WTC11 (cell line): Measurements from ENCODE around the gene NGLY1. TPM values are rescaled to one million over a fixed set of nuclear protein-coding genes. Genes with fewer than 3 reads are reported as not detected.

Experiments
- ATAC-seq: fragments of 200-7000 bp; cut with Tn5 transposase; 2 replicates; pipeline ENCODE4 v1.10.0; 2021; ENCODE audit warnings: mild to moderate bottlenecking, moderate library complexity
- CTCF ChIA-PET: fragments of 300-600 bp; sonication (Branson Sonifier 250); formaldehyde crosslinking; loops from one replicate; lab custom pipeline; 2021; ENCODE audit warnings: antibody characterized with exemption; lab: Charles Lee
- POLR2A ChIA-PET: fragments of 350-600 bp; sonication (Branson Sonifier 250); formaldehyde crosslinking; loops from one replicate; lab custom pipeline; 2021; ENCODE audit warnings: antibody characterized with exemption; lab: Charles Lee
- DNase-seq: peaks from one replicate; pipeline ENCODE4 v3.0.0; 2021; ENCODE audit warnings: low spot score
- H3K27ac Mint-ChIP-seq: 2 replicates; pipeline ENCODE4 v1.8.0; 2021; ENCODE audit warnings: mixed read lengths
- H3K27me3 Mint-ChIP-seq: 2 replicates; pipeline ENCODE4 v1.8.0; 2021; ENCODE audit warnings: low read depth, mild to moderate bottlenecking, moderate library complexity, mixed read lengths
- H3K36me3 Mint-ChIP-seq: 2 replicates; pipeline ENCODE4 v1.8.0; 2021; ENCODE audit warnings: mixed read lengths
- H3K4me1 Mint-ChIP-seq: 2 replicates; pipeline ENCODE4 v1.8.0; 2022; ENCODE audit warnings: mixed read lengths
- H3K4me3 Mint-ChIP-seq: 2 replicates; pipeline ENCODE4 v1.8.0; 2021; ENCODE audit warnings: mild to moderate bottlenecking, moderate library complexity, mixed read lengths
- H3K9me3 Mint-ChIP-seq: 2 replicates; pipeline ENCODE4 v1.8.0; 2021; ENCODE audit warnings: mixed read lengths
- ELF4 ChIP-seq: sonication (generic); formaldehyde crosslinking; IDR thresholded peaks from 2 replicates; pipeline ENCODE4 v1.8.1; 2022; ENCODE audit warnings: low read depth, mild to moderate bottlenecking, moderate library complexity, missing genetic modification reagents
- FOXK1 ChIP-seq: sonication (generic); formaldehyde crosslinking; IDR thresholded peaks from 2 replicates; pipeline ENCODE4 v1.8.0; 2022; ENCODE audit warnings: mild to moderate bottlenecking, moderate library complexity, missing genetic modification reagents
- IRF2 ChIP-seq: sonication (generic); formaldehyde crosslinking; IDR thresholded peaks from 2 replicates; pipeline ENCODE4 v1.8.0; 2022; ENCODE audit warnings: low read depth, missing genetic modification reagents, borderline replicate concordance
- JUN ChIP-seq: sonication (generic); formaldehyde crosslinking; IDR thresholded peaks from 2 replicates; pipeline ENCODE4 v1.8.0; 2023; ENCODE audit warnings: mild to moderate bottlenecking, missing genetic modification reagents
- NFE2L1 ChIP-seq: sonication (generic); formaldehyde crosslinking; IDR thresholded peaks from 2 replicates; pipeline ENCODE4 v1.8.1; 2023; ENCODE audit warnings: missing genetic modification reagents
- NR3C1 ChIP-seq: sonication (generic); formaldehyde crosslinking; conservative IDR thresholded peaks from 2 replicates; pipeline ENCODE4 v1.8.1; 2023; ENCODE audit warnings: low read depth, mild to moderate bottlenecking, missing genetic modification reagents
- PRRX2 ChIP-seq: fragments of 250-450 bp; sonication (Bioruptor Pico); IDR thresholded peaks from 2 replicates; pipeline ENCODE4 v1.8.0; 2021; ENCODE audit warnings: mild to moderate bottlenecking
- SMAD4 ChIP-seq: sonication (generic); formaldehyde crosslinking; IDR thresholded peaks from 2 replicates; pipeline ENCODE4 v1.8.0; 2022; ENCODE audit warnings: mild to moderate bottlenecking, missing genetic modification reagents
- USF1 ChIP-seq: sonication (generic); formaldehyde crosslinking; IDR thresholded peaks from 2 replicates; pipeline ENCODE4 v1.8.0; 2022; ENCODE audit warnings: mild to moderate bottlenecking, missing genetic modification reagents
- ZNF121 ChIP-seq: sonication (generic); formaldehyde crosslinking; IDR thresholded peaks from 2 replicates; pipeline ENCODE4 v1.8.0; 2023; ENCODE audit warnings: missing genetic modification reagents
- ZNF219 ChIP-seq: sonication (generic); formaldehyde crosslinking; IDR thresholded peaks from 2 replicates; pipeline ENCODE4 v1.8.0; 2023; ENCODE audit warnings: missing genetic modification reagents, mild to moderate bottlenecking, borderline replicate concordance
- ZNF232 ChIP-seq: sonication (generic); formaldehyde crosslinking; IDR thresholded peaks from 2 replicates; pipeline ENCODE4 v1.8.0; 2022; ENCODE audit warnings: mild to moderate bottlenecking, missing genetic modification reagents
- ZNF532 ChIP-seq: fragments of 250-450 bp; sonication (Bioruptor Pico); IDR thresholded peaks from 2 replicates; pipeline ENCODE4 v1.9.0; 2021; ENCODE audit warnings: mild to moderate bottlenecking, borderline replicate concordance
- total RNA-seq: library from RNA; stranded (reverse); gene quantifications from 3 replicates; pipeline ENCODE4 v1.2.3, GENCODE V29; 2021
- TF ChIP-seq, protein P1 (sequence below): sonication (generic); formaldehyde crosslinking; IDR thresholded peaks from 2 replicates; pipeline ENCODE4 v1.8.1; 2023; ENCODE audit warnings: mild to moderate bottlenecking, moderate library complexity, missing genetic modification reagents
- TF ChIP-seq, protein P2 (sequence below): sonication (generic); formaldehyde crosslinking; IDR thresholded peaks from 2 replicates; pipeline ENCODE4 v1.8.0; 2023; ENCODE audit warnings: missing genetic modification reagents, mild to moderate bottlenecking, borderline replicate concordance

NGLY1 gene
- total RNA-seq, 1 experiment from 2014 or later = 20.6 TPM

DNA sequence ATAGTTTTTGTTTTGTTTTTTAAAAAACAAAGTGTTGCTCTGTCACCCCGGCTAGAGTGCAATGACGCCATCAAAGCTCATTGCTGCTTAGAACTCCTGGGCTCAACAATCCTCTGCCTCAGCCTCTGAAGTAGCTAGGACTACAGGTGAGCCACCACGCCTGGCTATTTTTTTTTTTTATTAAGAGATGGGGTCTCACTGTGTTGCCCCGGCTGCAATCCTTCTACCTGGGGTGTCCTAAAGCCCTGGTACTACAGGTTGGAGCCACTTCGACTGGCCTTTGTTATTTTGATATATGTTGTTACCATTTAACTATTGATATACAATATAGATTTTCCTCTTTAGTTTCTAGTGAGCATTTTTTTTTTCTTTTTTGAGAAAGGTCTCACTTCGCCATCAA is 2.6 kb downstream of the NGLY1 start:
- Mint-ChIP-seq H3K4me1 (peaks cover 26% of the 10 kb centered on the region), H3K27ac (no peak overlapping the region), H3K4me3 (no peak overlapping the region)
- TF ChIP-seq SMAD4 (CRISPR knock-in tag) (no peak), ZNF121 (CRISPR knock-in tag) (peak; percentile 24; the same call in 1 of the 2 replicates)
- TF ChIP-seq, all 79 proteins: peak for 1
- no peak for ATAC-seq
- no peak for DNase-seq
- peaks cover 7% of the 10 kb centered on the region for H3K27me3 Mint-ChIP-seq
- ChIA-PET CTCF (interaction anchor here (1.4 kb wide), 1 partner anchor 77 kb away, joined by 3 read pairs; no protein-coding TSS in a partner anchor), POLR2A (no interaction called here)
- H3K36me3 Mint-ChIP-seq = peaks cover 23% of the 10 kb centered on the region
- H3K9me3 Mint-ChIP-seq = no peaks in the 10 kb centered on the region

DNA sequence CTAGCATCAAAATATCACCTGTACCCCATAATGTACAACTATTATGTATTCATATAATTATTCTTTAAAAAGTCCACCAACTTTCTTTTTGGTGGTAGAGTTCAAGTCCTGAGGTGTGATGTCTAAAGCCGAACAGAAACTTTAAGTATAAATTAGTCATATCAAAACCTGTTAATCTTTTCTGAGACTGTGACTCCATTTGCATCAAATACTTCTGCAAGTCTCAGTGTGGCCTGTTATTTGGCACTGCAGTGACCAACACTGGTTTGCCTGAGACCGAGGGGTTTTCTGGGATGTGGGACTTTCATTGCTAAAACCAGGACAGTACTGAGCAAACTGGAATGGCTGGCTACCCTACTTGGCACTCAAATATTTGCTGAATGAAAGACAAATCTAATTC is 7.3 kb downstream of the NGLY1 start:
- peaks cover 67% of the 10 kb centered on the region for H3K36me3 Mint-ChIP-seq
- POLR2A ChIA-PET = no interaction called here
- TF ChIP-seq ELF4 (CRISPR knock-in tag) (no peak), PRRX2 (CRISPR knock-in tag) (no peak)
- TF ChIP-seq, all 79 proteins: peak for 0
- Mint-ChIP-seq H3K4me1 (peaks cover 9% of the 10 kb centered on the region), H3K27me3 (no peaks in the 10 kb centered on the region), H3K27ac (no peak overlapping the region), H3K9me3 (peaks cover 38% of the 10 kb centered on the region), H3K4me3 (no peak overlapping the region)
- DNase-seq = no peak
- CTCF ChIA-PET = no interaction called here
- no peak for ATAC-seq

DNA sequence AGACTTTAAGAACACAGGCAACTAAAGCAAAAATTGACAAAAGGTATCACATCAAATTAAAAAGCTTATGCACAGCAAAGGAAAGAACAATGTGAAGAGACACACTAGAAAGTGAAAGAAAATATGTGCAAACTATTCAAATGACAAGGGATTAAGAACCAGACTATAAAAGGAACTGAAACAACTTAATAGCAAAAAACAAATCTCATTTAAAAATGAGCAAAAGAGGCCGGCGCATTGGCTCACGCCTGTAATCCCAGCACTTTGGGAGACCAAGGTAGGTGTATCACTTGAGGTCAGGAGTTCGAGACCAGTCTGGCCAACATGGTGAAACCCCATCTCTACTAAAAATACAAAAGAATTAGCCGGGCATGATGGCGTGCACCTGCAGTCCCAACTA is 14.4 kb downstream of the NGLY1 start:
- ChIA-PET POLR2A (interaction anchor here (0.5 kb wide), 1 partner anchor 28 kb away, joined by 3 read pairs; no protein-coding TSS in a partner anchor), CTCF (no interaction called here)
- DNase-seq (no peak), ATAC-seq (no peak)
- no peaks in the 10 kb centered on the region for H3K27me3 Mint-ChIP-seq
- peaks cover 48% of the 10 kb centered on the region for H3K36me3 Mint-ChIP-seq
- no peaks in the 10 kb centered on the region for H3K4me1 Mint-ChIP-seq
- no peak overlapping the region for H3K27ac Mint-ChIP-seq
- H3K4me3 Mint-ChIP-seq = no peak overlapping the region
- H3K9me3 Mint-ChIP-seq = peaks cover 37% of the 10 kb centered on the region
- TF ChIP-seq ZNF232 (CRISPR knock-in tag) = no peak
- TF ChIP-seq, all 79 proteins: peak for 0

- peaks cover 31% of the 10 kb centered on the region for H3K4me1 Mint-ChIP-seq
- H3K27me3 Mint-ChIP-seq = no peaks in the 10 kb centered on the region
- DNase-seq (no peak), ATAC-seq (no peak)
- H3K27ac Mint-ChIP-seq = peak overlapping the region; percentile 68; the same call in 1 of the 2 replicates
- H3K36me3 Mint-ChIP-seq = peaks cover 23% of the 10 kb centered on the region
- H3K4me3 Mint-ChIP-seq = no peak overlapping the region
- no peaks in the 10 kb centered on the region for H3K9me3 Mint-ChIP-seq
- TF ChIP-seq USF1 (CRISPR knock-in tag) = no peak
- TF ChIP-seq JUN = no peak
- no peak for TF ChIP-seq NFE2L1 (CRISPR knock-in tag)
- no peak for TF ChIP-seq IRF2 (CRISPR knock-in tag)
- TF ChIP-seq NR3C1 (CRISPR knock-in tag) = no peak
- TF ChIP-seq FOXK1 = no peak
- no peak for TF ChIP-seq ZNF532 (CRISPR knock-in tag)
- TF ChIP-seq, protein P1, sequence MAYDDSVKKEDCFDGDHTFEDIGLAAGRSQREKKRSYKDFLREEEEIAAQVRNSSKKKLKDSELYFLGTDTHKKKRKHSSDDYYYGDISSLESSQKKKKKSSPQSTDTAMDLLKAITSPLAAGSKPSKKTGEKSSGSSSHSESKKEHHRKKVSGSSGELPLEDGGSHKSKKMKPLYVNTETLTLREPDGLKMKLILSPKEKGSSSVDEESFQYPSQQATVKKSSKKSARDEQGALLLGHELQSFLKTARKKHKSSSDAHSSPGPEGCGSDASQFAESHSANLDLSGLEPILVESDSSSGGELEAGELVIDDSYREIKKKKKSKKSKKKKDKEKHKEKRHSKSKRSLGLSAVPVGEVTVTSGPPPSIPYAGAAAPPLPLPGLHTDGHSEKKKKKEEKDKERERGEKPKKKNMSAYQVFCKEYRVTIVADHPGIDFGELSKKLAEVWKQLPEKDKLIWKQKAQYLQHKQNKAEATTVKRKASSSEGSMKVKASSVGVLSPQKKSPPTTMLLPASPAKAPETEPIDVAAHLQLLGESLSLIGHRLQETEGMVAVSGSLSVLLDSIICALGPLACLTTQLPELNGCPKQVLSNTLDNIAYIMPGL = no peak
- no peak for TF ChIP-seq ZNF219 (CRISPR knock-in tag)
- TF ChIP-seq, protein P2, sequence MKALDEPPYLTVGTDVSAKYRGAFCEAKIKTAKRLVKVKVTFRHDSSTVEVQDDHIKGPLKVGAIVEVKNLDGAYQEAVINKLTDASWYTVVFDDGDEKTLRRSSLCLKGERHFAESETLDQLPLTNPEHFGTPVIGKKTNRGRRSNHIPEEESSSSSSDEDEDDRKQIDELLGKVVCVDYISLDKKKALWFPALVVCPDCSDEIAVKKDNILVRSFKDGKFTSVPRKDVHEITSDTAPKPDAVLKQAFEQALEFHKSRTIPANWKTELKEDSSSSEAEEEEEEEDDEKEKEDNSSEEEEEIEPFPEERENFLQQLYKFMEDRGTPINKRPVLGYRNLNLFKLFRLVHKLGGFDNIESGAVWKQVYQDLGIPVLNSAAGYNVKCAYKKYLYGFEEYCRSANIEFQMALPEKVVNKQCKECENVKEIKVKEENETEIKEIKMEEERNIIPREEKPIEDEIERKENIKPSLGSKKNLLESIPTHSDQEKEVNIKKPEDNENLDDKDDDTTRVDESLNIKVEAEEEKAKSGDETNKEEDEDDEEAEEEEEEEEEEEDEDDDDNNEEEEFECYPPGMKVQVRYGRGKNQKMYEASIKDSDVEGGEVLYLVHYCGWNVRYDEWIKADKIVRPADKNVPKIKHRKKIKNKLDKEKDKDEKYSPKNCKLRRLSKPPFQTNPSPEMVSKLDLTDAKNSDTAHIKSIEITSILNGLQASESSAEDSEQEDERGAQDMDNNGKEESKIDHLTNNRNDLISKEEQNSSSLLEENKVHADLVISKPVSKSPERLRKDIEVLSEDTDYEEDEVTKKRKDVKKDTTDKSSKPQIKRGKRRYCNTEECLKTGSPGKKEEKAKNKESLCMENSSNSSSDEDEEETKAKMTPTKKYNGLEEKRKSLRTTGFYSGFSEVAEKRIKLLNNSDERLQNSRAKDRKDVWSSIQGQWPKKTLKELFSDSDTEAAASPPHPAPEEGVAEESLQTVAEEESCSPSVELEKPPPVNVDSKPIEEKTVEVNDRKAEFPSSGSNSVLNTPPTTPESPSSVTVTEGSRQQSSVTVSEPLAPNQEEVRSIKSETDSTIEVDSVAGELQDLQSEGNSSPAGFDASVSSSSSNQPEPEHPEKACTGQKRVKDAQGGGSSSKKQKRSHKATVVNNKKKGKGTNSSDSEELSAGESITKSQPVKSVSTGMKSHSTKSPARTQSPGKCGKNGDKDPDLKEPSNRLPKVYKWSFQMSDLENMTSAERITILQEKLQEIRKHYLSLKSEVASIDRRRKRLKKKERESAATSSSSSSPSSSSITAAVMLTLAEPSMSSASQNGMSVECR (CRISPR knock-in tag) = no peak
- POLR2A ChIA-PET = no interaction called here
- CTCF ChIA-PET = no interaction called here
Observed at GRCh38 chr3:25751725-25752124, 31.5 kb downstream of the NGLY1 start.
